Upper lobe of left lung (tissue), 6 donors: ENCODE data around the gene GFAP. TPM values are rescaled to one million over a fixed set of nuclear protein-coding genes. Genes with fewer than 3 reads are reported as not detected.

Experiments used
- ATAC-seq, 2 donors: fragments of 200-7000 bp; cut with Tn5 transposase; one replicate each; pipeline ENCODE4 v1.9.1; 2022; ENCODE audit warnings: mild to moderate bottlenecking in 2 of 2, moderate library complexity in 2 of 2; ENCODE audit not compliant: low FRiP score in 2 of 2
- DNase-seq, 2 donors: peaks; one replicate each; pipeline ENCODE4 v3.0.0-alpha.2; 2019 to 2020
- H3K27ac ChIP-seq, 4 donors: fragments of 200-600 bp; sonication (generic); one replicate each; pipeline ENCODE4 v1.5.1; 2016 to 2019
- H3K27me3 ChIP-seq, 4 donors: fragments of 200-600 bp; sonication (generic); one replicate each; pipeline ENCODE4 v1.5.1; 2017 to 2019
- H3K36me3 ChIP-seq, 4 donors: fragments of 200-600 bp; sonication (generic); one replicate each; pipeline ENCODE4 v1.5.1; 2016 to 2019
- H3K4me1 ChIP-seq, 4 donors: fragments of 200-600 bp; sonication (generic); one replicate each; pipeline ENCODE4 v1.5.1; 2018 to 2019
- H3K4me3 ChIP-seq, 4 donors: fragments of 200-600 bp; sonication (generic); one replicate each; pipeline ENCODE4 v1.5.1; 2017 to 2019; ENCODE audit warnings: mild to moderate bottlenecking in 2 of 4, moderate library complexity in 1 of 4
- H3K9me3 ChIP-seq, 4 donors: fragments of 200-600 bp; sonication (generic); one replicate each; pipeline ENCODE4 v1.5.1; 2018 to 2019
- CTCF ChIP-seq, 6 experiments: fragments of 450-650 bp in 4 of 6; fragments of 200-600 bp in 2 of 6; sonication (generic) in 2 of 6; IDR thresholded peaks; one replicate each; pipeline ENCODE4 v1.5.1; 2016 to 2019; ENCODE audit warnings: antibody characterized with exemption in 6 of 6
- EP300 ChIP-seq, 4 donors: sonication (generic); formaldehyde crosslinking; IDR thresholded peaks; one replicate each; pipeline ENCODE4 v1.5.1; 2017; ENCODE audit warnings: antibody characterized with exemption in 4 of 4, control low read depth in 2 of 4
- POLR2A ChIP-seq, 4 donors: fragments of 450-650 bp; IDR thresholded peaks; one replicate each; pipeline ENCODE4 v1.5.1; 2016 to 2017; ENCODE audit warnings: antibody characterized with exemption in 4 of 4, mild to moderate bottlenecking in 2 of 4
- POLR2AphosphoS5 ChIP-seq, 2 donors: sonication (generic); formaldehyde crosslinking; IDR thresholded peaks; one replicate each; pipeline ENCODE4 v1.5.1; 2017; ENCODE audit warnings: antibody characterized with exemption in 2 of 2
- WGBS, 2 donors: methylation state at CpG; one replicate each; pipeline ENCODE4 v1.1.5; 2017 to 2018; 5-methylcytosine and 5-hydroxymethylcytosine counted together
- total RNA-seq, 6 donors: library from RNA; depleted of rRNA in 4 of 6; stranded (reverse); fragments of >200 nt in 4 of 6; gene quantifications; one replicate each; pipeline versions ENCODE4 v1.1.0 to v1.2.1, GENCODE V29; 2016 to 2021
- donor health status: DM: no; HTN: no; CAD: no; lungs with moderate emphysema.
- donor health status: DM: no; HTN: yes; CAD: no; lungs with severe emphysema.

Gene GFAP
- total RNA-seq, 6 donors from 2014 or later = not detected

DNA sequence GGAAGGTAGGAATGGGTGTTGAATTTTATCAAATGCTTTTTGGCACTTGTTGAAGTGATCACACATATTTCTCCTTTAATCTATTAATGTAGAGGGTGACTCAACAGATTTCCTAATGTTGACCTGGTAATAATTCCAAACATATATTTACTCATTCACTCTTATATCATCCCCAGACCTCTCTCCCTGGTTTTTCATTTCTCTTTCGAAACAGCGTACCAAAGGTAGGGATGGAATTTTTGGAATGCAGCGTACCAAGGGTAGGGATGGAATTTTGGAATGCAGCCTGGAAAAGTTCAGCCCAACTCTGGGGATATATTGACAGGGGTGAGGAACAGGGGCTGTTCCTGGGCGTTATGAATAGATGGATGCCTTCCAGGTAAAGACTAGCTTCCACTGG, 25.0 kb upstream of the GFAP start:
- no peaks in the 10 kb centered on the region for H3K4me1 ChIP-seq
- H3K27me3 ChIP-seq = no peaks in the 10 kb centered on the region
- peaks cover 0 to 5% (median 0%) of the 10 kb centered on the region in 4 donors for H3K9me3 ChIP-seq
- WGBS, 2 donors = 66 to 68% methylated on average over 4 of the region's 4 CpGs
- no peak overlapping the region for H3K4me3 ChIP-seq
- DNase-seq (no peak), ATAC-seq (no peak)
- no peak for TF ChIP-seq POLR2AphosphoS5 (IDR thresholded peaks at IDR 0.05)
- TF ChIP-seq POLR2A (IDR thresholded peaks at IDR 0.05) = no peak
- TF ChIP-seq EP300 (IDR thresholded peaks at IDR 0.05) = no peak
- TF ChIP-seq CTCF (IDR thresholded peaks at IDR 0.05) = no peak
- H3K27ac ChIP-seq = no peak overlapping the region
- no peaks in the 10 kb centered on the region for H3K36me3 ChIP-seq

GRCh38 chr17:44935116-44935515, 19.8 kb upstream of the GFAP start:
- Histone ChIP-seq H3K4me1 (no peaks in the 10 kb centered on the region), H3K27ac (no peak overlapping the region), H3K9me3 (peaks cover 0 to 5% (median 0%) of the 10 kb centered on the region in 4 donors), H3K4me3 (no peak overlapping the region), H3K27me3 (no peaks in the 10 kb centered on the region), H3K36me3 (no peaks in the 10 kb centered on the region)
- TF ChIP-seq POLR2AphosphoS5 (IDR thresholded peaks at IDR 0.05) (no peak), EP300 (IDR thresholded peaks at IDR 0.05) (no peak), POLR2A (IDR thresholded peaks at IDR 0.05) (no peak), CTCF (IDR thresholded peaks at IDR 0.05) (no peak)
- 87 to 92% methylated on average over 7 to 9 of the region's 9 CpGs for WGBS, 2 donors
- DNase-seq (no peak), ATAC-seq (no peak)

DNA sequence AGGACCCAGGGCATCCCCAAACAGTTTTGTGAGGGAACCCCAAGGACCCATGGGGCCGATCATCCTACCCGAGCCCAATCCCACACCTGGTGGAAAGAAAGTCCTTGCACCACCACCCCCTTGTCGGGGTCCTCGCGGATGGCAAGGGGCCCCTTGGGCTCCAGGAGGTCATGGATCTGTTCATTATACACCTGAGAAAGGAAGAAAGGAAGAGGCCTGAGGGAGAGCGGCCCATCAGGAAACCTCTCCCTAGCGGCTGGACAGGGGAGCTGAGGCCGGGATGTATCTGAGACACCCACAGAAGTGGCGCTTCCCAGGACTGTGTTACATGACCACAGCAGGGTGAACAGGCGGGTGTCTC, 19.4 kb upstream of the GFAP start:
- H3K4me1 ChIP-seq = no peaks in the 10 kb centered on the region
- DNase-seq (no peak), ATAC-seq (no peak)
- H3K4me3 ChIP-seq = no peak overlapping the region
- no peak overlapping the region for H3K27ac ChIP-seq
- H3K9me3 ChIP-seq = peaks cover 0 to 5% (median 0%) of the 10 kb centered on the region in 4 donors
- TF ChIP-seq EP300 (IDR thresholded peaks at IDR 0.05) = no peak
- no peak for TF ChIP-seq POLR2AphosphoS5 (IDR thresholded peaks at IDR 0.05)
- H3K36me3 ChIP-seq = no peaks in the 10 kb centered on the region
- H3K27me3 ChIP-seq = no peaks in the 10 kb centered on the region
- WGBS, 2 donors = 97 to 98% methylated on average over 6 to 10 of the region's 10 CpGs

GRCh38 chr17:44933824-44934744, 18.8 kb upstream of the GFAP start:
- Histone ChIP-seq H3K4me1 (no peaks in the 10 kb centered on the region), H3K4me3 (no peak overlapping the region), H3K9me3 (peaks cover 0 to 5% (median 0%) of the 10 kb centered on the region in 4 donors), H3K36me3 (no peaks in the 10 kb centered on the region), H3K27me3 (no peaks in the 10 kb centered on the region), H3K27ac (no peak overlapping the region)
- TF ChIP-seq POLR2A (IDR thresholded peaks at IDR 0.05) = no peak
- TF ChIP-seq CTCF (IDR thresholded peaks at IDR 0.05) = no peak
- TF ChIP-seq EP300 (IDR thresholded peaks at IDR 0.05) = no peak
- TF ChIP-seq POLR2AphosphoS5 (IDR thresholded peaks at IDR 0.05) = no peak
- DNase-seq (no peak), ATAC-seq (no peak)
- WGBS, 2 donors = 85 to 92% methylated on average over 22 to 30 of the region's 34 CpGs

DNA sequence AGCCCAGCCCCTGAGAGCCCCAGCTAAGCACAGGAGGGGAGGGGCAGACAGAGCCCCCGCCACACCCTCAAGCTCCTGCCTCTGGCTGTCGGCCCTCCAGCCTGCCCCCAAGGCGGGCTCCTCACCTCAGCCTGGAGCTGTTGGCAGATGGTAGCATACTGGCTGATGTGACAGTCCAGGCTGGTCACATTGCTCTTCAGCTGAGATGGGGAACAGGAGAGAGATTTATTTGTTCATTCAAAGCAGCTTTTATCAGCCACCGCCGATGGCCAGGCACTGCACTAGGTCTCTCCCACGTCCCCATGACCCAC, 17.4 kb upstream of the GFAP start:
- Histone ChIP-seq H3K27me3 (no peaks in the 10 kb centered on the region), H3K4me3 (no peak overlapping the region), H3K27ac (no peak overlapping the region), H3K36me3 (no peaks in the 10 kb centered on the region), H3K9me3 (no peaks in the 10 kb centered on the region), H3K4me1 (no peaks in the 10 kb centered on the region)
- 90% methylated on average over 6 of the region's 6 CpGs; no CpG with 5 or more reads in 1 of the 2 donors for WGBS, 2 donors
- ATAC-seq (no peak), DNase-seq (no peak)
- TF ChIP-seq POLR2A (IDR thresholded peaks at IDR 0.05) = no peak
- no peak for TF ChIP-seq CTCF (IDR thresholded peaks at IDR 0.05)
- TF ChIP-seq POLR2AphosphoS5 (IDR thresholded peaks at IDR 0.05) = no peak
- TF ChIP-seq EP300 (IDR thresholded peaks at IDR 0.05) = no peak
